Gastroesophageal sphincter (tissue), 4 donors: Measurements from ENCODE around the gene U2SURP. TPM values are rescaled to one million over a fixed set of nuclear protein-coding genes. Genes with fewer than 3 reads are reported as not detected.
"Not testable (repeated sequence)": the region's sequence is repeated elsewhere in the genome, so short reads cannot be mapped to it uniquely, and the experiment has no call there.

Experiments used
- ATAC-seq: fragments of 150-250 bp; one replicate; pipeline ENCODE4 v1.9.1; 2016; ENCODE audit warnings: mild to moderate bottlenecking, moderate library complexity
- H3K27ac ChIP-seq, 4 donors: fragments of 200-600 bp; sonication (generic) in 3 of 4; 1 replicate in 3 of 4; 2 replicates in 1 of 4; pipeline ENCODE4 v1.5.1; 2016 to 2019
- H3K27me3 ChIP-seq: fragments of 200-600 bp; sonication (generic); one replicate; pipeline ENCODE4 v1.5.1; 2019
- H3K36me3 ChIP-seq, 2 donors: fragments of 200-600 bp; sonication (generic); one replicate each; pipeline ENCODE4 v1.5.1; 2019; ENCODE audit warnings: control low read depth in 1 of 2
- H3K4me1 ChIP-seq, 3 donors: fragments of 200-600 bp; sonication (generic); 1 replicate in 2 of 3; 2 replicates in 1 of 3; pipeline ENCODE4 v1.5.1; 2016 to 2019; ENCODE audit warnings: control low read depth in 2 of 3
- H3K4me3 ChIP-seq, 2 donors: fragments of 200-600 bp; sonication (generic); one replicate each; pipeline ENCODE4 v1.5.1; 2019; ENCODE audit warnings: mild to moderate bottlenecking in 1 of 2, moderate library complexity in 1 of 2
- H3K9me3 ChIP-seq, 3 donors: fragments of 200-600 bp; sonication (generic); one replicate each; pipeline ENCODE4 v1.5.1; 2017 to 2019; ENCODE audit warnings: control low read depth in 2 of 3
- EP300 ChIP-seq: sonication (generic); formaldehyde crosslinking; IDR thresholded peaks from one replicate; pipeline ENCODE4 v1.6.1; 2017; ENCODE audit warnings: antibody characterized with exemption, mild to moderate bottlenecking
- POLR2A ChIP-seq, 2 donors: fragments of 450-650 bp; IDR thresholded peaks; one replicate each; pipeline ENCODE4 v1.6.1; 2017; ENCODE audit warnings: antibody characterized with exemption in 2 of 2, mild to moderate bottlenecking in 2 of 2, moderate library complexity in 1 of 2
- POLR2AphosphoS5 ChIP-seq: sonication (generic); formaldehyde crosslinking; IDR thresholded peaks from one replicate; pipeline ENCODE4 v1.6.1; 2017; ENCODE audit warnings: antibody characterized with exemption
- WGBS, 2 donors: methylation state at CpG; one replicate each; pipeline ENCODE4 v1.1.5; 2018; ENCODE audit warnings: low coverage in 1 of 2; 5-methylcytosine and 5-hydroxymethylcytosine counted together
- total RNA-seq, 4 donors: library from RNA; depleted of rRNA; stranded (reverse); fragments of >200 nt; gene quantifications; one replicate each; pipeline ENCODE4 v1.1.0, GENCODE V29; 2016
- TF ChIP-seq, protein P1 (sequence below), 4 experiments: fragments of 200-600 bp in 2 of 4; fragments of 450-650 bp in 2 of 4; sonication (generic) in 1 of 4; IDR thresholded peaks; one replicate each; pipeline ENCODE4 v1.5.1; 2017 to 2019; ENCODE audit warnings: antibody characterized with exemption in 4 of 4, mild to moderate bottlenecking in 2 of 4, moderate library complexity in 2 of 4

Gene U2SURP
- total RNA-seq, 4 donors from 2014 or later: 40.5 to 111 (median 60.4) TPM

DNA sequence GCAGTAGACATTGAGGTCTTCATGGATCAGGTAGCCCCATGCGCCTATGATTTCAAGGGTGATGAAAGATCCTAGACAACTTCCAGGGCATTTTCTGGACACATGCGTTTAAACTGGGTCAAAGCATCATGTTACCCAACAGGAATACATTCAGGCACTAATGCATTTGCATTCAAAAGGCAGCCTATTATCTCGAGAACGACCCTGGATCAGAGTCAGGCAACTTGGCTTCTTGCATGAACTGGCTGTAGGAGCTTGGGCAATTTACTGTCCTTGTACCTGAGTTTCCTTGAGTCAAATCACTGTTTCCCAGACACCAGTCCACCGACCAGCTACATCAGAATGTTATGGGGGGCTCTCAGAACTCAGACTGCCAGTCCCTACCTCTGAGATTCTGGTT is 66.7 kb downstream of the U2SURP start:
- H3K4me1 ChIP-seq: peaks cover 0 to 15% (median 10%) of the 10 kb centered on the region in 3 donors
- no peak for ATAC-seq
- H3K36me3 ChIP-seq: no peaks in the 10 kb centered on the region
- TF ChIP-seq EP300 (no peak), POLR2AphosphoS5 (no peak), POLR2A (IDR thresholded peaks at IDR 0.05) (no peak)
- TF ChIP-seq, protein P1, sequence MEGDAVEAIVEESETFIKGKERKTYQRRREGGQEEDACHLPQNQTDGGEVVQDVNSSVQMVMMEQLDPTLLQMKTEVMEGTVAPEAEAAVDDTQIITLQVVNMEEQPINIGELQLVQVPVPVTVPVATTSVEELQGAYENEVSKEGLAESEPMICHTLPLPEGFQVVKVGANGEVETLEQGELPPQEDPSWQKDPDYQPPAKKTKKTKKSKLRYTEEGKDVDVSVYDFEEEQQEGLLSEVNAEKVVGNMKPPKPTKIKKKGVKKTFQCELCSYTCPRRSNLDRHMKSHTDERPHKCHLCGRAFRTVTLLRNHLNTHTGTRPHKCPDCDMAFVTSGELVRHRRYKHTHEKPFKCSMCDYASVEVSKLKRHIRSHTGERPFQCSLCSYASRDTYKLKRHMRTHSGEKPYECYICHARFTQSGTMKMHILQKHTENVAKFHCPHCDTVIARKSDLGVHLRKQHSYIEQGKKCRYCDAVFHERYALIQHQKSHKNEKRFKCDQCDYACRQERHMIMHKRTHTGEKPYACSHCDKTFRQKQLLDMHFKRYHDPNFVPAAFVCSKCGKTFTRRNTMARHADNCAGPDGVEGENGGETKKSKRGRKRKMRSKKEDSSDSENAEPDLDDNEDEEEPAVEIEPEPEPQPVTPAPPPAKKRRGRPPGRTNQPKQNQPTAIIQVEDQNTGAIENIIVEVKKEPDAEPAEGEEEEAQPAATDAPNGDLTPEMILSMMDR (IDR thresholded peaks at IDR 0.05): no peak
- no peak overlapping the region for H3K27ac ChIP-seq
- H3K9me3 ChIP-seq: no peaks in the 10 kb centered on the region
- 77% methylated on average over 3 of the region's 5 CpGs; no CpG with 5 or more reads in 1 of the 2 donors for WGBS, 2 donors
- H3K27me3 ChIP-seq: no peaks in the 10 kb centered on the region
- no peak overlapping the region for H3K4me3 ChIP-seq

DNA sequence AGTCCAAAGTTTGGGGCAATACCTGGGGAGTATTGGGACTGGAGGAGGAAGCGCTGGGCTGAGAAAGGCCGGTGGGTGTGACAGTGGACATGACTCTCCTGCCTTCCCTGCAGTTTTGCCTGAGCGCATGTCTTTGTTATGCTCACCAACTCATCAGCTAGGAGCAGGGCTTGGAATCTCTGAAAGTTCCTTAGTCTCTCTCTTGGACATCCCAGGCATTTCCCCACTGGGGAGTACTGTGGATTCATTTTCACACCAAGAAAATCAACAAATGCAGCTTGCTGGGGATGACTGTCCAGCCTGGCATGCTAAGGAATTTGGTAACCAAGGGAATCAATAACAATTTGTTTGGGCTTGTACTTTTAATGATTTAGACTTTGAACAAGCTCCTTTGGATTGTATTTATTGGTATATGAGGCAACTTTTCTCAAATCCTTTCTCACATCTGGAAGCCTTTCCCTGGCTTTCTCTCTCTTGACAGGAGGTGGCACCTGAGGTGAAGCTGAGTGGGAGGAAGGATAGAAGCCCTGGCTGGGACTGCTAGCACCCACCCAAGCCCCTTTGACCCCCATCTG is 69.7 kb downstream of the U2SURP start:
- no peaks in the 10 kb centered on the region for H3K36me3 ChIP-seq
- WGBS, 2 donors: 80 to 100% methylated on average over 1 to 2 of the region's 3 CpGs
- H3K9me3 ChIP-seq: no peaks in the 10 kb centered on the region
- H3K4me3 ChIP-seq: no peak overlapping the region
- H3K27me3 ChIP-seq: no peaks in the 10 kb centered on the region
- no peak overlapping the region for H3K27ac ChIP-seq
- ATAC-seq: no peak
- TF ChIP-seq, protein P1 (IDR thresholded peaks at IDR 0.05): no peak
- TF ChIP-seq POLR2AphosphoS5 (no peak), POLR2A (IDR thresholded peaks at IDR 0.05) (no peak), EP300 (no peak)
- peaks cover 0 to 14% (median 10%) of the 10 kb centered on the region in 3 donors for H3K4me1 ChIP-seq

DNA sequence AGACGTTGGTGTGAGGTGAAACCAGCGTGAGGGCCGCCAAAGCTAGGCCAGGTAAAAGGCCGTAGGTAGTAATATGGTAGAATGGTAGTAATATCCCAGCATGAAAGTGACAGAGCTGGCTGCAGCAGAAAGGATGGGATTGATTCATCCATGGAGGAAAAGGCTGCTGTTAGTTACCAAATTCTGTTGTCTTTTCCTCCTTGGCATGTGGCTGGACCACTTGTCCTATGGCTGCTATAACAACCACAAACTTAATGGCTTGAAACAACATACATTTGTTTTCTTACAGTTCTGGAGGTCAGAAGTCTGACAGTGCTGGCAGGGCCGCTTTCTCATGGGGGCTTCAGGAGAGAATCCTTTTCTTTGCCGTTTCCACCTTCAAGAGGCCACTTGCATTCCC is 70.4 kb downstream of the U2SURP start:
- no peak for ATAC-seq
- 92 to 100% methylated on average over 6 of the region's 6 CpGs for WGBS, 2 donors
- peaks cover 0 to 7% (median 4%) of the 10 kb centered on the region in 3 donors for H3K4me1 ChIP-seq
- H3K4me3 ChIP-seq: no peak overlapping the region
- no peaks in the 10 kb centered on the region for H3K36me3 ChIP-seq
- no peaks in the 10 kb centered on the region for H3K9me3 ChIP-seq
- TF ChIP-seq POLR2AphosphoS5 (no peak), POLR2A (IDR thresholded peaks at IDR 0.05) (no peak), EP300 (no peak)
- TF ChIP-seq, protein P1 (IDR thresholded peaks at IDR 0.05): no peak
- H3K27me3 ChIP-seq: no peaks in the 10 kb centered on the region
- H3K27ac ChIP-seq: no peak overlapping the region

DNA sequence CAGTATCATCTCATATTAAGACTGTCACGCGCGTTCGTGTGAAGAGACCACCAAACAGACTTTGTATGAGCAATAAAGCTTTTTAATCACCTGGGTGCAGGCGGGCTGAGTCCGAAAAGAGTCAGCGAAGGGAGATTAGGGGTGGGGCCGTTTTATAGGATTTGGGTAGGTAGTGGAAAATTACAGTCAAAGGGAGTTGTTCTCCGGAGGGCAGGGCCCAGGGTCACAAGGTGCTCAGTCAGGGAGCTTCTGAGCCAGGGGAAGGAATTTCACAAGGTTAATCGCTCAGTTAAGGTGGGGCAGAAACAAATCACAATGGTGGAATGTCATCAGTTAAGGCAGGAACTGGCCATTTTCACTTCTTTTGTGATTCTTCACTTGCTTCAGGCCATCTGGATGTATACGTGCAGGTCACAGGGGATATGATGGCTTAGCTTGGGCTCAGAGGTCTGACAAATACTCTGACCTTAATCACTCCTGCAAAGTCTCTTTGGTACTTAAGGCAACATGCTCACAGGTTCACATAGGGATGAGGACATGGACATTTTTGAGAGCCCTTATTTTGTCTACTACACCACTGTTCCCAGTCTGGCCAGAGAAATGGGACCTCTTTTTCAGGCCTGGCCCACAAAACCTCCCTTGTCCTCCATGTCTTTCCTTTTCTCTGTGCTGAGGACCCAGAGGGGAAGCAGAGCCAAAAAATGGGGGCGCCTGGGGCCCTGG is 71.1 kb downstream of the U2SURP start:
- not testable (repeated sequence) for H3K4me3 ChIP-seq, H3K36me3 ChIP-seq, H3K27ac ChIP-seq, ATAC-seq, H3K27me3 ChIP-seq, H3K9me3 ChIP-seq, H3K4me1 ChIP-seq
- 96 to 97% methylated on average over 3 to 7 of the region's 12 CpGs for WGBS, 2 donors

DNA sequence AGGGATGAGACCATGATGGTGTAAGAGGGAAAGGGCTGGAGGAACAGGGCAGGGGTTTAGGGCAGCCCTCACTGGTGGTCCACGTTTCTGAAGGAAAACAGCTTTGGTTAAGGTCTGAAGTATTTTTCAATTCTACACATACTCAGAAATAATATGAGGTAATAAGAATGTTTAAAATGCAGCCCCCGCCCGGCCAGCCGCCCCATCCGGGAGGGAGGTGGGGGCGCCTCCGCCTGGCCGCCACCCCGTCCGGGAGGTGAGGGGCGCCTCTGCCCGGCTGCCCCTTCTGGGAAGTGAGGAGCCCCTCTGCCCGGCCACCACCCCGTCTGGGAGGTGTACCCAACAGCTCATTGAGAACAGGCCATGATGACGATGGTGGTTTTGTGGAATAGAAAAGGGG is 72.2 kb downstream of the U2SURP start:
- H3K4me1 ChIP-seq, H3K9me3 ChIP-seq, H3K27me3 ChIP-seq, H3K36me3 ChIP-seq, H3K27ac ChIP-seq, ATAC-seq, H3K4me3 ChIP-seq: not testable (repeated sequence)
- 80 to 96% methylated on average over 1 to 2 of the region's 15 CpGs for WGBS, 2 donors

DNA sequence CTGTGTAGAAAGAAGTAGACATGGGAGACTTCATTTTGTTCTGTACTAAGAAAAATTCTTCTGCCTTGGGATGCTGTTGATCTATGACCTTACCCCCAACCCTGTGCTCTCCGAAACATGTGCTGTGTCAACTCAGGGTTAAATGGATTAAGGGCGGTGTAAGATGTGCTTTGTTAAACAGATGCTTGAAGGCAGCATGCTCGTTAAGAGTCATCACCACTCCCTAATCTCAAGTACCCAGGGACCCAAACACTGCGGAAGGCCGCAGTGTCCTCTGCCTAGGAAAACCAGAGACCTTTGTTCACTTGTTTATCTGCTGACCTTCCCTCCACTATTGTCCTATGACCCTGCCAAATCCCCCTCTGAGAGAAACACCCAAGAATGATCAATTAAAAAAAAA is 72.6 kb downstream of the U2SURP start:
- not testable (repeated sequence) for H3K9me3 ChIP-seq, H3K27ac ChIP-seq, H3K4me1 ChIP-seq, H3K36me3 ChIP-seq, H3K27me3 ChIP-seq, ATAC-seq, H3K4me3 ChIP-seq
- WGBS, 2 donors: 81 to 93% methylated on average over 3 to 4 of the region's 5 CpGs
